ENCODE measurements around the gene SOX6. TPM values are rescaled to one million over a fixed set of nuclear protein-coding genes. Genes with fewer than 3 reads are reported as not detected.

SOX6 gene
- total and polyA plus RNA-seq, 2 of the 13 experiments (the other 11 are each of a cell fraction or from before 2014, with no cell fraction given), result 2.6 to 11.2 TPM

GRCh38 chr11:16027621-16028020 lies 328.7 kb downstream of the SOX6 start:
- Histone ChIP-seq H3K4me1 (ENCODE audit: insufficient read depth, low read length) (no peaks in the 10 kb centered on the region), H3K9ac (ENCODE audit: insufficient read depth, low read depth, low read length) (no peak overlapping the region), H3K27me3 (ENCODE audit: control insufficient read depth in 1 of 2, insufficient read depth in 2 of 2, low read length in 2 of 2) (no peaks in the 10 kb centered on the region), H3K27ac (ENCODE audit: extremely low read length, insufficient read depth, low read length) (no peak overlapping the region), H3K79me2 (ENCODE audit: insufficient read depth, low read length) (no peaks in the 10 kb centered on the region), H3K36me3 (replicated peaks in 1 of 2; ENCODE audit: control insufficient read depth in 1 of 2, insufficient read depth in 2 of 2, low read length in 2 of 2) (no peaks in the 10 kb centered on the region), H4K20me1 (ENCODE audit: insufficient read depth, low read length) (no peaks in the 10 kb centered on the region), H3K9me3 (ENCODE audit: low read length) (no peaks in the 10 kb centered on the region), H2AFZ (ENCODE audit: low read length) (no peak overlapping the region), H3K4me3 (replicated peaks in 1 of 3; ENCODE audit: insufficient read depth in 1 of 3, low read depth in 2 of 3, low read length in 3 of 3) (no peak overlapping the region), H3K4me2 (ENCODE audit: low read depth, low read length) (no peak overlapping the region)
- TF ChIP-seq ZNF414 (CRISPR knock-in tag; IDR thresholded peaks at IDR 0.05) (no peak), MYC (CRISPR knock-in tag; IDR thresholded peaks at IDR 0.05; ENCODE audit: borderline replicate concordance) (no peak), CBX5 (CRISPR knock-in tag; IDR thresholded peaks at IDR 0.05; ENCODE audit: borderline replicate concordance) (no peak), TP53 (CRISPR knock-in tag; conservative IDR thresholded peaks at IDR 0.05) (no peak), ONECUT2 (CRISPR knock-in tag; IDR thresholded peaks at IDR 0.05) (no peak), FOXA3 (CRISPR knock-in tag; IDR thresholded peaks at IDR 0.05) (no peak), ZZZ3 (CRISPR knock-in tag; IDR thresholded peaks at IDR 0.05; ENCODE audit: borderline replicate concordance) (no peak), KLF9 (CRISPR knock-in tag; IDR thresholded peaks at IDR 0.05; ENCODE audit: low read depth) (no peak), ZNF367 (CRISPR knock-in tag; IDR thresholded peaks at IDR 0.05; ENCODE audit: borderline replicate concordance) (no peak), CEBPG (CRISPR knock-in tag; IDR thresholded peaks at IDR 0.05) (no peak), KDM6A (CRISPR knock-in tag; IDR thresholded peaks at IDR 0.05; ENCODE audit: low read depth) (no peak), ZNF609 (CRISPR knock-in tag; IDR thresholded peaks at IDR 0.05; ENCODE audit: borderline replicate concordance) (no peak), FOXO4 (CRISPR knock-in tag; conservative IDR thresholded peaks at IDR 0.05) (no peak), MYPOP (CRISPR knock-in tag; IDR thresholded peaks at IDR 0.05) (no peak), ZNF510 (CRISPR knock-in tag; IDR thresholded peaks at IDR 0.05; ENCODE audit: low read depth) (no peak)
- ATAC-seq (no peak), FAIRE-seq (no peak), DNase-seq (ENCODE audit: low spot score) (no peak)
- intact Hi-C loops (cut with micrococcal nuclease; ENCODE audit: unreplicated experiment), result no loop called here
- POLR2A ChIA-PET, result no interaction called here
- WGBS (ENCODE audit: low lambda C conversion rate), result 51% methylated on average over 6 of the region's 6 CpGs
- in situ Hi-C loops (cut with HindIII; ENCODE audit: extremely low pct_ligation_motif_present, low pct_unique_long_range_greater_than_20kb), result no loop called here
- CTCF ChIA-PET (ENCODE audit: low intra/inter-chr PET ratio, low total read pairs), result no interaction called here
- BruUV-seq (replicated peaks), result no TSS peak
